ENCODE data around the gene NBDY.

The NBDY gene

DNA sequence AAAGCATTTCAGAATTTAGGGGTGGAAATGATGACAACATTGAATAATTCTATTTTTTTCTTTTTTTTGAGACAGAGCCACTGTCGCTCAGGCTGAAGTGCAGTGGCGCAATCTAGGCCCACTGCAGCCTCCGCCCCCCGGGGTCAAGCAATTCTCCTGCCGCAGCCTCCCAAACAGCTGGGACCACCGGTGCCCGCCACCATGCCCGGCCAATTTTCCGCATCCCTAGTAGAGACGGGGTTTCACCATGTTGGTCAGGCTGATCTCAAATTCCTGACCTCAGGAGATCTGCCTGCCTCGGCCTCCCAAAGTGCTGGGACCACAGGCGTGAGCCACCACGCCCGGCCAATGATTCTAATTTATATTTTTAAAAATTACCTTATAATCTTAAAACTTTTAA lies 7.2 kb downstream of the NBDY start:
- ChIA-PET CTCF (no interaction called here), POLR2A (no interaction called here)
- TF ChIP-seq, protein P1, sequence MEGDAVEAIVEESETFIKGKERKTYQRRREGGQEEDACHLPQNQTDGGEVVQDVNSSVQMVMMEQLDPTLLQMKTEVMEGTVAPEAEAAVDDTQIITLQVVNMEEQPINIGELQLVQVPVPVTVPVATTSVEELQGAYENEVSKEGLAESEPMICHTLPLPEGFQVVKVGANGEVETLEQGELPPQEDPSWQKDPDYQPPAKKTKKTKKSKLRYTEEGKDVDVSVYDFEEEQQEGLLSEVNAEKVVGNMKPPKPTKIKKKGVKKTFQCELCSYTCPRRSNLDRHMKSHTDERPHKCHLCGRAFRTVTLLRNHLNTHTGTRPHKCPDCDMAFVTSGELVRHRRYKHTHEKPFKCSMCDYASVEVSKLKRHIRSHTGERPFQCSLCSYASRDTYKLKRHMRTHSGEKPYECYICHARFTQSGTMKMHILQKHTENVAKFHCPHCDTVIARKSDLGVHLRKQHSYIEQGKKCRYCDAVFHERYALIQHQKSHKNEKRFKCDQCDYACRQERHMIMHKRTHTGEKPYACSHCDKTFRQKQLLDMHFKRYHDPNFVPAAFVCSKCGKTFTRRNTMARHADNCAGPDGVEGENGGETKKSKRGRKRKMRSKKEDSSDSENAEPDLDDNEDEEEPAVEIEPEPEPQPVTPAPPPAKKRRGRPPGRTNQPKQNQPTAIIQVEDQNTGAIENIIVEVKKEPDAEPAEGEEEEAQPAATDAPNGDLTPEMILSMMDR (IDR thresholded peaks at IDR 0.05; ENCODE audit: control extremely low read depth, extremely low read depth, low read depth, missing control alignments) = no peak

DNA sequence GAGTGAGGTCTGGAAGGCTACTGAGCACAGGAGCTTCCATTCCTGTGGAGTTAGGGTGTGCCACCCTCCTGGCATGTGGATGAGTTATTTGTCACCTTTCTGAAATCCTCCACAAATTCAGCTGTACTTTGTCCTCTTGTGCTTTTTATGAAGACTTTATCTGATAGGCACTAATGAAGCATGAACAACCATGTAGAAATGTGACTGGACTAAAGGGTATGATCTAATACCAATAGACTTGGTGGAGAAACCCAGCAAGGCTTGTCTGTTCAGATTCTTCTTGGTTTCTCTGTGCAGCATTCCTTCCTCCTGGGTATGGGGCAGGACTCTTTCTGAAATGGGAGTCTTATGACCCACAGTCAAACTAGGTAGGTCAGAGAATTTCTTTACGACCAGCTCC lies 9.6 kb downstream of the NBDY start:
- CTCF ChIA-PET = no interaction called here
- TF ChIP-seq, protein P1 (IDR thresholded peaks at IDR 0.05; ENCODE audit: control extremely low read depth, extremely low read depth, low read depth, missing control alignments) = no peak
- DNase-seq (ENCODE audit: extremely low spot score) = no peak
- POLR2A ChIA-PET = no interaction called here

More for the DNA sequence above, 7.2 kb downstream of the NBDY start:
- DNase-seq (ENCODE audit: extremely low spot score) = no peak

DNA sequence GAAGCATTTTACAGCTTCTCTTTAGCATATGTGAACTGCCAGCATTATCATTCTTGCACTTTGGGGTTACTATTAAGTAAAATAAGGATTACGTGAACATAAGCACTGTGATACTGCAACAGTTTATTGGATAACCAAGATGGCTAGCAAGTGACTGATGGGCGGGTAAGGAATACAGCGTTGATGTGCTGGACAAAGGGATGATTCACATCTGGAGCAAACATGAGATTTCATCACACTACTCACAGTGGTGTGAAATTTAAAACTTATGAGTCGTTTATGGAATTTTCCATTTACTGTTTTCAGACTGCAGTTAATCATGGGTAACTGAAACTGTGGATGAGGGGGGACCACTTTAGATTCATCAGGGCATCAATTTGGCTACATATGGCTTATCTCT lies 16.0 kb downstream of the NBDY start:
- TF ChIP-seq, protein P1 (IDR thresholded peaks at IDR 0.05; ENCODE audit: control extremely low read depth, extremely low read depth, low read depth, missing control alignments) = no peak
- ChIA-PET CTCF (interaction anchor here (1.0 kb wide), 1 partner anchor 11 kb away, joined by 3 read pairs; no protein-coding TSS in a partner anchor), POLR2A (no interaction called here)
- no peak for DNase-seq (ENCODE audit: extremely low spot score)

DNA sequence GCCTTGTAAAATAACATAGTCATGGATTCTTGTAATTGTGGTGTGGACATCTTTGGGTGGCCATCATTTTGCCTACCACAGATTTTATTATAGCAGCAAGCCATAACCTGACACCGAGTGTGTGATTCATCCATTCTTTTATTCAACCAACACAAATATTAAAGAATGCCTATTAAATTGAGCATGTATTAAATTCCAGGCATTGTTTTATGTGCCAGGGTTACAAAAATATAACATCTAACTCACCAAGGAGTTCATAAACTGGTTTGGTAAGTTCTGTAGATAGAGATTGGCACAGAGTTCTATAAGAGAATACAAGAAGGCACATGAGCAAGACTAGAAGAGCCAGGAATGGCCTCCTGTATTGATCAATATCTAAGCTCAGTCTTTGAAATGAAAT lies 18.0 kb downstream of the NBDY start:
- POLR2A ChIA-PET = no interaction called here
- DNase-seq (ENCODE audit: extremely low spot score) = no peak
- CTCF ChIA-PET = no interaction called here
- TF ChIP-seq, protein P1 (IDR thresholded peaks at IDR 0.05; ENCODE audit: control extremely low read depth, extremely low read depth, low read depth, missing control alignments) = no peak

DNA sequence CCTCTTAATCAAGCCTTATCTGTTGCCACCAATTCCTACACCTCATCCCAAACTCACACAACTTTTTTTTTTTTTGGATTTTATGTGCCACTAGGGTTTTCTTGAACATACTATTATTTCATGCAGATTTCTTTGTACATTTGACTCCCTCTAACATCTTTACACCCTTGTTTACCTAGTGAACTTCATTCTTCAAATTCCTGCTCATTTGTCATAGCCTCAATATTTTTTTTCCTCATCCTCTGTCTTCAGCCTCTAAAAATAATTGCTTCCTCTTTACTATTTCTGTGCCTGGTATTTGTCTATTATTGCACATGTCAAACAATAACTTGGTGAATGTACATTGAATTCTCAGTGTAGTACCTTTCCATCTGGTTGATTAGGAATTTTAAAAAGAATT lies 22.0 kb downstream of the NBDY start:
- CTCF ChIA-PET = no interaction called here
- POLR2A ChIA-PET = no interaction called here
- no peak for DNase-seq (ENCODE audit: extremely low spot score)
- TF ChIP-seq, protein P1 (IDR thresholded peaks at IDR 0.05; ENCODE audit: control extremely low read depth, extremely low read depth, low read depth, missing control alignments) = no peak

DNA sequence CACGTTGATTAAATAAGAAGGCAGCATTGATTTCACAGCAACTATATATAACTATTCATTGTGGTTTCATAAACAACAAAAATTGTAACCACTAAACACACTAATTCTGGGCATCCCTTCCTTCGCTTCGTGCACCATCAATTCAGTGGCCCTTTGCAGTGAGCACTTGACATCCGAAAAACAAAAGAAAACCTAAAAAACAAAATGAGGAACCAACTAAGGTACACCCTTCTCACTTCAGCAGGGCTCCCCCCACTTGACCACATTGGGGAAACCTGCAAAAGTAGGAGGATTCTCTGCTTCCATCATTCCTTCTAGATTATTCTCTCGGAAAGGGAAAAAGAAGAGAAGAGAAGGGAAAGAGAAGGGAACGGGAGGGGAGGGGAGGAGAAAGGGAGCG lies 28.3 kb downstream of the NBDY start:
- TF ChIP-seq, protein P1 (IDR thresholded peaks at IDR 0.05; ENCODE audit: control extremely low read depth, extremely low read depth, low read depth, missing control alignments) = no peak
- CTCF ChIA-PET = no interaction called here
- POLR2A ChIA-PET = no interaction called here
- DNase-seq (ENCODE audit: extremely low spot score) = peak; percentile 16

DNA sequence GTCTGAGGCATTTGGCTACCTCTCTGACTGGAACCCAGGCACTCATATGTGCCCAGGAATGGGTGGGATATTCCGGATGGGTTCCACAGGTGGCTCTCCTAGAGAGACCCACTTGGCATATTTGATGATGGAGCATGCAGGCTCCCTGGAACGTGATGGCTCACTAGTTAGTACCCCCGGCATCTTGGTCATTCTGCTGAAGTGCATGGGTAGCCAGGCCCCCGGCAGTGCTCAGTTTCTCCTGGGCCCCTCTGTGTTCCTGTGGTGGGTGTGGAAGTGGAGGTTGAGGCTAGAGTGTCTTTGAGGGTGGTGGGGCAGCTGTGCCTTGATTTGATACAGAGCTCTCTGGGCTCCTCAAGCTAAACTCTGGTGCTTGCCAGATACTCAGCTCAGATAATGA lies 29.4 kb downstream of the NBDY start:
- CTCF ChIA-PET = no interaction called here
- TF ChIP-seq, protein P1 (IDR thresholded peaks at IDR 0.05; ENCODE audit: control extremely low read depth, extremely low read depth, low read depth, missing control alignments) = no peak

More for the DNA sequence above, 29.4 kb downstream of the NBDY start:
- POLR2A ChIA-PET = no interaction called here
- no peak for DNase-seq (ENCODE audit: extremely low spot score)
